Mesothelial cell of epicardium (in vitro differentiated cells): ENCODE measurements around the gene RYR2. TPM values are rescaled to one million over a fixed set of nuclear protein-coding genes. Genes with fewer than 3 reads are reported as not detected.

ENCODE experiments used
- DNase-seq, 2 experiments: peaks; one replicate each; pipeline ENCODE4 v3.0.0; 2021; ENCODE audit warnings: low spot score in 2 of 2; ENCODE audit not compliant: unreplicated experiment in 2 of 2
- H3K27ac Mint-ChIP-seq: 2 replicates; pipeline ENCODE4 v1.8.0; 2021; ENCODE audit warnings: mixed read lengths
- H3K27me3 Mint-ChIP-seq: 2 replicates; pipeline ENCODE4 v1.8.0; 2021; ENCODE audit warnings: low read depth, mixed read lengths
- H3K36me3 Mint-ChIP-seq: 2 replicates; pipeline ENCODE4 v1.8.0; 2021; ENCODE audit warnings: mixed read lengths
- H3K4me1 Mint-ChIP-seq: 2 replicates; pipeline ENCODE4 v1.8.0; 2021; ENCODE audit warnings: mixed read lengths
- H3K4me3 Mint-ChIP-seq: 2 replicates; pipeline ENCODE4 v1.8.0; 2021; ENCODE audit warnings: mild to moderate bottlenecking, moderate library complexity, mixed read lengths
- H3K9me3 Mint-ChIP-seq: 2 replicates; pipeline ENCODE4 v1.8.0; 2021; ENCODE audit warnings: mixed read lengths
- CTCF ChIP-seq: fragments of 200-600 bp; sonication (generic); IDR thresholded peaks from one replicate; pipeline ENCODE4 v1.5.0; 2021; ENCODE audit warnings: antibody characterized with exemption; ENCODE audit not compliant: unreplicated experiment
- total RNA-seq: library from RNA; stranded (reverse); gene quantifications from 3 replicates; pipeline ENCODE4 v1.2.1, GENCODE V29; 2021

RYR2 gene
- total RNA-seq, 1 donor from 2014 or later: 6.1 TPM

- H3K27me3 Mint-ChIP-seq: no peaks in the 10 kb centered on the region
- no peak overlapping the region for H3K27ac Mint-ChIP-seq
- H3K4me1 Mint-ChIP-seq: no peaks in the 10 kb centered on the region
- no peak for TF ChIP-seq CTCF
- H3K4me3 Mint-ChIP-seq: no peak overlapping the region
- H3K9me3 Mint-ChIP-seq: peaks cover 4% of the 10 kb centered on the region
- no peak for DNase-seq
- H3K36me3 Mint-ChIP-seq: no peaks in the 10 kb centered on the region
Observed at GRCh38 chr1:237478842-237479241, 436.9 kb downstream of the RYR2 start.

- no peak for DNase-seq
- peaks cover 4% of the 10 kb centered on the region for H3K9me3 Mint-ChIP-seq
- H3K4me1 Mint-ChIP-seq: no peaks in the 10 kb centered on the region
- TF ChIP-seq CTCF: no peak
- no peaks in the 10 kb centered on the region for H3K36me3 Mint-ChIP-seq
- no peak overlapping the region for H3K27ac Mint-ChIP-seq
- H3K27me3 Mint-ChIP-seq: no peaks in the 10 kb centered on the region
- H3K4me3 Mint-ChIP-seq: no peak overlapping the region
Observed at GRCh38 chr1:237482777-237483176, 440.8 kb downstream of the RYR2 start.

GRCh38 chr1:237492359-237492758 is 450.4 kb downstream of the RYR2 start:
- no peaks in the 10 kb centered on the region for H3K36me3 Mint-ChIP-seq
- H3K4me3 Mint-ChIP-seq: no peak overlapping the region
- no peak overlapping the region for H3K27ac Mint-ChIP-seq
- no peaks in the 10 kb centered on the region for H3K27me3 Mint-ChIP-seq
- no peaks in the 10 kb centered on the region for H3K9me3 Mint-ChIP-seq
- no peaks in the 10 kb centered on the region for H3K4me1 Mint-ChIP-seq
- DNase-seq: no peak
- no peak for TF ChIP-seq CTCF

- DNase-seq: no peak
- Mint-ChIP-seq H3K27me3 (no peaks in the 10 kb centered on the region), H3K9me3 (no peaks in the 10 kb centered on the region), H3K36me3 (no peaks in the 10 kb centered on the region), H3K4me3 (no peak overlapping the region), H3K4me1 (no peaks in the 10 kb centered on the region), H3K27ac (no peak overlapping the region)
- TF ChIP-seq CTCF: no peak
Observed at GRCh38 chr1:237500566-237500965, 458.6 kb downstream of the RYR2 start.

- no peak overlapping the region for H3K27ac Mint-ChIP-seq
- no peak overlapping the region for H3K4me3 Mint-ChIP-seq
- H3K27me3 Mint-ChIP-seq: no peaks in the 10 kb centered on the region
- no peaks in the 10 kb centered on the region for H3K9me3 Mint-ChIP-seq
- no peak for TF ChIP-seq CTCF
- no peak for DNase-seq
- H3K36me3 Mint-ChIP-seq: no peaks in the 10 kb centered on the region
- no peaks in the 10 kb centered on the region for H3K4me1 Mint-ChIP-seq
Observed at GRCh38 chr1:237503292-237503691, 461.3 kb downstream of the RYR2 start.

- no peaks in the 10 kb centered on the region for H3K9me3 Mint-ChIP-seq
- no peaks in the 10 kb centered on the region for H3K27me3 Mint-ChIP-seq
- no peak for TF ChIP-seq CTCF
Observed at GRCh38 chr1:237507005-237507404, 465.0 kb downstream of the RYR2 start.

More at GRCh38 chr1:237507005-237507404, 465.0 kb downstream of the RYR2 start:
- no peak overlapping the region for H3K27ac Mint-ChIP-seq
- H3K4me3 Mint-ChIP-seq: no peak overlapping the region
- DNase-seq: no peak
- H3K4me1 Mint-ChIP-seq: no peaks in the 10 kb centered on the region
- H3K36me3 Mint-ChIP-seq: no peaks in the 10 kb centered on the region
